Measurements from ENCODE around the gene CILP2. TPM values are rescaled to one million over a fixed set of nuclear protein-coding genes. Genes with fewer than 3 reads are reported as not detected.

CILP2 gene
- total RNA-seq, 3 donors from 2014 or later, result 0.15 to 0.66 (median 0.16) TPM

GRCh38 chr19:19540064-19540714 is 2.1 kb downstream of the CILP2 start:
- no peaks in the 10 kb centered on the region for H3K36me3 ChIP-seq
- peaks cover 0 to 5% of the 10 kb centered on the region in 2 donors for H3K9me3 ChIP-seq
- peaks cover 0 to 7% of the 10 kb centered on the region in 2 donors for H3K4me1 ChIP-seq
- H3K27ac ChIP-seq, result no peak overlapping the region
- H3K27me3 ChIP-seq, result no peaks in the 10 kb centered on the region
- intact Hi-C loops (cut with DNase I; ENCODE audit: low total_unique reads), result no loop called here
- peak overlapping the region in 2 of 3 donors; percentile 39 to 54 for H3K4me3 ChIP-seq
- DNase-seq (ENCODE audit: low spot score in 2 of 2), result no peak
- TF ChIP-seq POLR2A (IDR thresholded peaks at IDR 0.05) (no peak), POLR2AphosphoS5 (IDR thresholded peaks at IDR 0.05) (no peak), CTCF (IDR thresholded peaks at IDR 0.05) (no peak)

GRCh38 chr19:19540715-19541515 is 2.9 kb downstream of the CILP2 start:
- Histone ChIP-seq H3K4me3 (peak overlapping the region in 2 of 3 donors; percentile 39 to 54), H3K4me1 (peaks cover 0 to 7% of the 10 kb centered on the region in 2 donors), H3K36me3 (no peaks in the 10 kb centered on the region), H3K27me3 (no peaks in the 10 kb centered on the region), H3K9me3 (peaks cover 0 to 5% of the 10 kb centered on the region in 2 donors), H3K27ac (no peak overlapping the region)
- intact Hi-C loops (cut with DNase I; ENCODE audit: low total_unique reads), result no loop called here
- TF ChIP-seq POLR2A (IDR thresholded peaks at IDR 0.05) (no peak), POLR2AphosphoS5 (IDR thresholded peaks at IDR 0.05) (no peak), CTCF (IDR thresholded peaks at IDR 0.05) (no peak)
- DNase-seq (ENCODE audit: low spot score in 2 of 2), result peak in 1 of 2 donors; percentile 48

GRCh38 chr19:19541616-19542015 is 3.6 kb downstream of the CILP2 start:
- Histone ChIP-seq H3K36me3 (no peaks in the 10 kb centered on the region), H3K27ac (no peak overlapping the region), H3K9me3 (peaks cover 0 to 5% of the 10 kb centered on the region in 2 donors), H3K4me3 (peak overlapping the region in 2 of 3 donors; percentile 39 to 54), H3K4me1 (peaks cover 0 to 7% of the 10 kb centered on the region in 2 donors), H3K27me3 (no peaks in the 10 kb centered on the region)
- TF ChIP-seq POLR2AphosphoS5 (IDR thresholded peaks at IDR 0.05), result no peak
- intact Hi-C loops (cut with DNase I; ENCODE audit: low total_unique reads), result no loop called here
- no peak for DNase-seq (ENCODE audit: low spot score in 2 of 2)

GRCh38 chr19:19542507-19542906 is 4.4 kb downstream of the CILP2 start:
- TF ChIP-seq CTCF (IDR thresholded peaks at IDR 0.05), result no peak
- no peak for TF ChIP-seq POLR2A (IDR thresholded peaks at IDR 0.05)
- no peak for TF ChIP-seq POLR2AphosphoS5 (IDR thresholded peaks at IDR 0.05)
- Histone ChIP-seq H3K27me3 (no peaks in the 10 kb centered on the region), H3K4me1 (peaks cover 0 to 7% of the 10 kb centered on the region in 2 donors), H3K4me3 (no peak overlapping the region), H3K36me3 (no peaks in the 10 kb centered on the region), H3K9me3 (peaks cover 0 to 5% of the 10 kb centered on the region in 2 donors), H3K27ac (no peak overlapping the region)
- intact Hi-C loops (cut with DNase I; ENCODE audit: low total_unique reads), result no loop called here
- DNase-seq (ENCODE audit: low spot score in 2 of 2), result no peak

- peaks cover 0 to 5% of the 10 kb centered on the region in 2 donors for H3K9me3 ChIP-seq
- H3K36me3 ChIP-seq, result no peaks in the 10 kb centered on the region
- TF ChIP-seq POLR2AphosphoS5 (IDR thresholded peaks at IDR 0.05) (no peak), POLR2A (IDR thresholded peaks at IDR 0.05) (no peak), CTCF (IDR thresholded peaks at IDR 0.05) (no peak)
- DNase-seq (ENCODE audit: low spot score in 2 of 2), result no peak
- intact Hi-C loops (cut with DNase I; ENCODE audit: low total_unique reads), result no loop called here
- no peak overlapping the region for H3K27ac ChIP-seq
- no peak overlapping the region for H3K4me3 ChIP-seq
- peaks cover 0 to 7% of the 10 kb centered on the region in 2 donors for H3K4me1 ChIP-seq
- no peaks in the 10 kb centered on the region for H3K27me3 ChIP-seq
Measured at GRCh38 chr19:19543101-19543500, 5.0 kb downstream of the CILP2 start.
